Measurements from ENCODE around the gene FRY. TPM values are rescaled to one million over a fixed set of nuclear protein-coding genes. Genes with fewer than 3 reads are reported as not detected.

FRY gene
- total RNA-seq, 1 donor from 2014 or later = 83.6 TPM

GRCh38 chr13:32025730-32026129, 5.8 kb upstream of the FRY start:
- Mint-ChIP-seq H3K4me3 (ENCODE audit: unreplicated experiment) (no peak overlapping the region), H3K4me1 (ENCODE audit: low read depth, unreplicated experiment) (peaks cover 25% of the 10 kb centered on the region), H3K36me3 (ENCODE audit: unreplicated experiment) (no peaks in the 10 kb centered on the region), H3K9me3 (ENCODE audit: unreplicated experiment) (peaks cover 4% of the 10 kb centered on the region), H3K27ac (ENCODE audit: unreplicated experiment) (no peak overlapping the region), H3K27me3 (ENCODE audit: unreplicated experiment) (peaks cover 2% of the 10 kb centered on the region)
- TF ChIP-seq CTCF (IDR thresholded peaks at IDR 0.05; ENCODE audit: partially characterized antibody, unreplicated experiment) = no peak
- DNase-seq = no peak

- Mint-ChIP-seq H3K4me3 (ENCODE audit: unreplicated experiment) (no peak overlapping the region), H3K4me1 (ENCODE audit: low read depth, unreplicated experiment) (peaks cover 28% of the 10 kb centered on the region), H3K27me3 (ENCODE audit: unreplicated experiment) (peaks cover 8% of the 10 kb centered on the region), H3K36me3 (ENCODE audit: unreplicated experiment) (no peaks in the 10 kb centered on the region), H3K9me3 (ENCODE audit: unreplicated experiment) (peaks cover 7% of the 10 kb centered on the region), H3K27ac (ENCODE audit: unreplicated experiment) (peak overlapping the region; percentile 60)
- no peak for TF ChIP-seq CTCF (IDR thresholded peaks at IDR 0.05; ENCODE audit: partially characterized antibody, unreplicated experiment)
- DNase-seq = no peak
Observed at GRCh38 chr13:32026623-32027022, 5.0 kb upstream of the FRY start.

GRCh38 chr13:32028711-32029110, 2.9 kb upstream of the FRY start:
- peaks cover 9% of the 10 kb centered on the region for H3K27me3 Mint-ChIP-seq (ENCODE audit: unreplicated experiment)
- no peak for TF ChIP-seq CTCF (IDR thresholded peaks at IDR 0.05; ENCODE audit: partially characterized antibody, unreplicated experiment)
- H3K4me1 Mint-ChIP-seq (ENCODE audit: low read depth, unreplicated experiment) = peaks cover 28% of the 10 kb centered on the region
- H3K4me3 Mint-ChIP-seq (ENCODE audit: unreplicated experiment) = no peak overlapping the region
- no peaks in the 10 kb centered on the region for H3K36me3 Mint-ChIP-seq (ENCODE audit: unreplicated experiment)
- no peak for DNase-seq
- H3K27ac Mint-ChIP-seq (ENCODE audit: unreplicated experiment) = no peak overlapping the region
- H3K9me3 Mint-ChIP-seq (ENCODE audit: unreplicated experiment) = peaks cover 10% of the 10 kb centered on the region

- Mint-ChIP-seq H3K4me3 (ENCODE audit: unreplicated experiment) (no peak overlapping the region), H3K4me1 (ENCODE audit: low read depth, unreplicated experiment) (peaks cover 28% of the 10 kb centered on the region)
Observed at GRCh38 chr13:32029684-32030083, 1.9 kb upstream of the FRY start.

More at GRCh38 chr13:32029684-32030083, 1.9 kb upstream of the FRY start:
- Mint-ChIP-seq H3K27me3 (ENCODE audit: unreplicated experiment) (peaks cover 9% of the 10 kb centered on the region), H3K36me3 (ENCODE audit: unreplicated experiment) (no peaks in the 10 kb centered on the region), H3K9me3 (ENCODE audit: unreplicated experiment) (peaks cover 10% of the 10 kb centered on the region), H3K27ac (ENCODE audit: unreplicated experiment) (no peak overlapping the region)
- no peak for TF ChIP-seq CTCF (IDR thresholded peaks at IDR 0.05; ENCODE audit: partially characterized antibody, unreplicated experiment)
- no peak for DNase-seq
